ENCODE results near the gene HERC3.

Gene HERC3

GRCh38 chr4:88659890-88660208 is 67.6 kb downstream of the HERC3 start:
- DNase-seq (ENCODE audit: low read depth in 2 of 2), result no peak

DNA sequence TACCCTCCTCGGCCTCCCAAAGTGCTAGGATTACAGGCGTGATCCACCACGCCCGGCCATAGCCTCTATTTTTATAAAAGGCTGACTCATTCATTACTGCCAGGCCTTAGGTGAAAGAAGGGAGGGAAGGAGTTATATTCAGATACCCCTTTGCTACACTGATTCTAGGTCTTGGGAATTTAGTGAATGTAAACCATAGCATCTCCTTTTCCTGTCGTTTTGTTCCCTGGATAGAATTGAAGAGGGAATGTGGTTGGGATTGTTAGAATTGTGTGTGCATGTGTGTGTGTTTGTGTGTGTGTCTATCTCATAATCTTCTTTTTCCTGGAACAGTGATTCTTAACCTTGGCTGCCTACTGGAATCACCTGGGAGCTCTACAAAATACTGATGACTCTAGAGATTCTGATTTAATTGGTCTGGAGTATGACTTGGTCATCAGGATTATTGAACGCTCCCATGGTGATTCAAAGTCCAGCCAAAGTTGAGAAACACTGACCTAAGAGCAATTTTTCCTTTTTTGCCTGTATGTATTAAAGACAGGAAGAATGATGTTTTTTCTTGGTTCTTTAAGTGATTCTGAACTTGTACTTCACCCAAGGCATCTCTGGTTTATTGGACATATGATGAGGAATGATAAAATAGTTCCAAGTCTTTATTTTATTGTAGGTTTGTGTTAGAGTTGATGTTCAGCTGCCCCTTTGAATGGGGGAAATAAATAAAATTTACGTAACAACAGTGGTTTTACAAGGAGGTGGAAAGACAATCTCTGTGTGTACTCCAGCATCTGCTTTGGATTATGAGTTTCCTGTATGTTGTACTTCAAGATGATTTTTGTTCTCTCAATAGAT is 68.4 kb downstream of the HERC3 start:
- DNase-seq (ENCODE audit: low read depth in 2 of 2), result no peak

- DNase-seq (ENCODE audit: low read depth in 2 of 2), result no peak
Measured at GRCh38 chr4:88661739-88662138, 69.5 kb downstream of the HERC3 start.

DNA sequence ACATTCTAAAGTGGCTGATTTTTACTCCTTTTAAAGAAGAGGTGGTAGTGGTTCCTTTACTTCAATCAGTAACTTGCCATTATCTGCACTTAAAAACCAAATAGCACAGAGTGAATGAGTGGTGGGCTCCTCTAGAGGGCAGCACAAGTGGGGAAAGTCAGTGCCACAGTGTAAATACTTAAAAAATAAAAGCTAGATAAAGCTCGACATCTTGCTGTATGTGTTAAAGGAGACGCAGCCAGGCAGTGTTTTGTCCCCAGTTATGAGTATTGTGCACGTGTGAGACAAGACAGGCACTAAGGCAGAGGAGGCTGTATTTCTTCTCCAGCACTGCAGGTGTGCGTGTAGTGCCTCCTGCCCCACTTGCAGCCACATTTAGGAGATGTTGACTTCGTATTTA is 80.7 kb downstream of the HERC3 start:
- no peak for DNase-seq (ENCODE audit: low read depth in 2 of 2)

DNA sequence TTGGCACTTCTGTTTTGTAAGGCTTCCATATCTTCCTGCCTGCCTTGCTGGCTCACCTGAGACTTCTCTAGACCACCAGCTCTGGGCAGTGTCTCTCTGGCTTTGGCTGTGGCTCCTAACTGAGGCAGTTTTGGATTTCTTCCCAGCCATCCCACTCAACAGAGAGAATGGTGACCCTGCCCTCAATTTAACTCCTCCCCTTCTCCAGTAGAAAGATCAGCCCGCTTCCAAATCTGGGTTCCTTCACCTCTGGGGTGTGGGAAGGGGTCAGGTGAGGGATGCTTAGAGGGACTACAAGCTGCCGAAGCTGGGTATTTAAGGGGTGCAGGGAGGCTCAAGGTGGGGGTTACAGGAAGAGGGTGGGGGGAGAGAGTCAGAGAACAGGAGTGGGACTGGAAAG is 81.6 kb downstream of the HERC3 start:
- DNase-seq (ENCODE audit: low read depth in 2 of 2), result no peak

GRCh38 chr4:88674565-88674964 is 82.3 kb downstream of the HERC3 start:
- no peak for DNase-seq (ENCODE audit: low read depth in 2 of 2)

DNA sequence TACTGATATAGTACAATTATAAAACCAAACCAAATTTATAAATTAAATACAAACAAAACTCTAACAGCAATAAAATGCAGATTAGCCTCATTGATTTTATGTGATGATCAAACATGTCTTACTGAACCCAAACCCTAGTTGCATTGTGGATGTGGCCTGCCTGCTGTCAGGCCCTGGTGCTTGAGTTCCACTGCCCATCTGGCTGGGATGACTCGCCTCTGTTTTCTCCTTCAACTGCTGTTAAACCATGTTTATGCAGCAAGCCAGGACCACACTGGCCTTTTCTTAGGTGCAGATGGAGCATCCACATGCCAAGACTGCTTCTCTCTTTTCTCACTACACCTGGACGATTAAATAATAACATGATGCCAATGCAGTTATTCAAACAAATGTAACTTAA is 82.7 kb downstream of the HERC3 start:
- DNase-seq (ENCODE audit: low read depth in 2 of 2), result no peak

GRCh38 chr4:88675543-88675942 is 83.3 kb downstream of the HERC3 start:
- DNase-seq (ENCODE audit: low read depth in 2 of 2), result no peak

DNA sequence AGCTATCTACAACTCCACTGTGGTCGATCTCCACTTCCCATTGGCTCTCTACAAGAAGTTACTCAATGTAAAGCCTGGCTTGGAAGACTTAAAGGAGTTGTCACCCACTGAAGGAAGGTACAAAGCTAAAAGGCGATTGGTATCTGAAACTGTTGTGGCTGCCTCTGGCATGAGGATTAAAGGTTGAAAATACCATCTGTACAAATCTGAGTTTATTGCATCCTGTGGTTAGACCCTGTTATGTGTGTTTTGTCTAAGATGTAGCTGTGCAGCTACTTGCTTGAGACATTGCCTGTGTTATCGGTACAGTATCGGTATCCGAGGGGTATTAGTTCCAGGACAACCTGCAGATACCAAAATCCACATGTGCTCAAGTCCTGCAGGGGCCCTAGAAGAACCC is 88.9 kb downstream of the HERC3 start:
- no peak for DNase-seq (ENCODE audit: low read depth in 2 of 2)

DNA sequence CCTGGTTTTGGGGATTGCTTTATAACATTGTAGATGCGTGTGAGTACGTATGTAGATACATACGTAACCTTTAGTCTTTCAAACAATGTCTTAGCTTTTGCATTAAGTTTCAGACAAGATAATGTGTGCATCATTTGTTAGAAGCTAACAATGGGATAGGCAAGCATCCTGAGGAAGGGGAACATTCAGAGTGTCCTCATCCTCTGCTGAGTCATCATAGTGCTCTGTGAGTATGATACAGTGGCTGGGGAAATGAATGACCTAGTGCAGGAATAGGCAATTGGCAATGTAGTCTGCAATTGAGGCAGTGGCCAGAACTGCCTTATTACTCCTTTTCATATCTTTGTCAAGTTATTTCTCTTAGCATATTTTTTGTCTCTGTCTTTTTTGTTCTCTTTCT is 98.1 kb downstream of the HERC3 start:
- no peak for DNase-seq (ENCODE audit: low read depth in 2 of 2)

GRCh38 chr4:88693792-88694191 is 101.5 kb downstream of the HERC3 start:
- no peak for DNase-seq (ENCODE audit: low read depth in 2 of 2)

- no peak for DNase-seq (ENCODE audit: low read depth in 2 of 2)
Measured at GRCh38 chr4:88696630-88697029, 104.3 kb downstream of the HERC3 start.

- DNase-seq (ENCODE audit: low read depth in 2 of 2), result no peak
Measured at GRCh38 chr4:88697141-88697540, 104.9 kb downstream of the HERC3 start.

GRCh38 chr4:88697588-88698329 is 105.5 kb downstream of the HERC3 start, which contains the start of gene NAP1L5:
Gene NAP1L5 (minus strand): TSS chr4:88697829. CDS start chr4:88697754, 75 bp downstream.
- peak; percentile 1 to 18 for DNase-seq (ENCODE audit: low read depth in 2 of 2)

DNA sequence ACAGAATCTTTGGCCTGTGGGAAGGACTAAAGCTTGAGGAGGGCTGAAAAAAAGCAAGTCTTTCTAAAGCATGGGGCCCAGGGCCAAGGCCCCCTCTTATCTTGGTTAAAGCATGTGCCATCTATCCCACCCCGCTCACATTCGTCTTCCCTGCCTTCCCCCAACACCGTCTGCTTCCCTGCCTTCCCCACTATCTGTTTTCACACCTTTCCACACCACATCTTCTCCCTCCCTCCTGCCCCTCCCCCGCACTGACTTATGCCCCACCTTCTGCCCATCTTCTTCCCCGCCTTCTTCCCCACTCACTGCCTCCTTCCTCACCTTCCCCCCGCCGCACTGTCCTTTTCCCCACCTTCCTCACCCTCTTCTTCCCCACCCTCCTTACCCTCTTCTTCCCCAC is 106.2 kb downstream of the HERC3 start:
- no peak for DNase-seq (ENCODE audit: low read depth in 2 of 2)

DNA sequence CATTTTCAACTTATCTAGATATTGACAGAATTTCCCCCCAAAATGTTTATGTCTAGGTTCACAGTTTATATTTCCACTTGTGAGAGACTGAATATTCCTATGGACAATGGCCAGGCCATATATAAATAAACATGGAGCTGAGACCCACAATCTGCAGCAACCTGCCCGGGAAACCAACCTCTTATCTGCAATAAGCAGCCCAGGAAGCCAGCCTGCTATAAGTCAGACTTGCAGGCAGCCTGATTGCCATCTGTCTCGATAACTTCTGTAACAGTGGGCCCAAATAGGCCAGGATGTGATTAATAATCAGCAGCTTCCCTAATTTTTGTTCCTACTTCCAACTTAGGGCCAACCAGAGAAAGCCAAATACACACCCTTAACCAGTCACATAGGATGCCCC is 110.5 kb downstream of the HERC3 start:
- DNase-seq (ENCODE audit: low read depth in 2 of 2), result no peak

DNA sequence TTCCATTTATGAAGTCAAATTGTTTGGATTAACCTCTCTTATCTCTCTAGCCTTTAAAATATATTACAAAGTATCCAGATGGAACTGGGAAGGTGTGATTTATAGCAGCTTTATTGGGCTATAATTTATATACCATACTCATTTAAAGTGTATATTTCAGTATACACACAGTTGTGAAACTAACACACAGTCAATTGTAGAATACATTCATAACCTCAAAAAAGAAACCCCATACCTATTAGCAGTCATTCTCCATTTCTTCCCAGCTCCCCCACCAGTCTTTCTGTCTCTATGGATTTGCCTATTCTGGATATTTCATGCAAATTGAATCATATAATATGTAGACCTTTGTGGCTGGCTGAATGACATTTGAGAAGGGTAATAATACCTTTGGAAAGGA is 112.9 kb downstream of the HERC3 start:
- no peak for DNase-seq (ENCODE audit: low read depth in 2 of 2)

DNA sequence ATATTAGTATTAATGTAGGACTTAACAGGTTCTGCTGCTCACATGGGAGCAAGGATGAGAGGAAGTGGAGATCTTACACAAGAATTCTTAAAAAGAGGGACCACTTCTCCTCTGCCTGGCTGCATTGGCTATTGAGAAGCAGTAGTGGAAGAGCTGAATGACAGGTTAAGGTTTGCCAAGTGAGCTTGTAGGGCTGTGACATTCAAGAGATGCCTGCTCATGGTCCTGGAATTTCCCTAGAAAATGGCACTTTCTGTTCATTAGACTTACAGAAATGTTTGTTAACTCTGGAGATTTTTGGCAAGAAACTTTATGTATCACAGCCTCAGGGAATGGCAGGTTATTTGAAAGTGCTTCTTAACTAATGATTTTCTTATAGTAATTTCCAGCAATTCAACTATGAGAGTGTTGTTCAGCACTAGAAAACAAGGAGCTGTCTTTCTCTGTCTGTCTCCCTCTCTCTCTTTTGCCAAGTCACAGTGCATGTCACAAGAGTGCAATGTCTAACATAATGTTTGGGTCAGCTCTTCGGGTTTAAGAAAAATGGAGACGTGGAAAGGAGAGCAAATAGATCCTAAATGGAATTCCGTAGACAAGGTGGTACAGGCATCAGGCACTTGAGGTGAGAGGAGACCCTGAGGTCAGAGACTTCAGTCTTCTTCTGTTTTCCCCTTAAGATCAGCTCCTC is 113.7 kb downstream of the HERC3 start:
- DNase-seq (ENCODE audit: low read depth in 2 of 2), result no peak

DNA sequence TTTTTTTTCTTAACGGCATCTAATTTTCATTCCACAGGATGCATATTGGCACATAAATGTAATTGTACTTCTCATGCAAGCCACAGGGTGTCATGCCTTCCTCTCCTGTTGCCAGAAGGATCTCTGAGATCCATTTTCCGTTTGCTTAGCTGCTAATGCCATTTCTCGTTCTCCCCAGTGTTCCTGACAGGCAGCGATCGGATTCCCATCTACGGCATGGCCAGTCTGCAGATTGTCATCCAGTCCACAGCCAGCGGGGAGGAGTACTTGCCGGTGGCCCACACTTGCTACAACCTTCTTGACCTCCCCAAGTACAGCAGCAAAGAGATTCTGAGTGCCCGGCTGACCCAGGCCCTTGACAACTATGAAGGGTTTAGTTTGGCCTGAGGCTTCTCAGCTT is 114.3 kb downstream of the HERC3 start:
- DNase-seq (ENCODE audit: low read depth in 2 of 2), result no peak

DNA sequence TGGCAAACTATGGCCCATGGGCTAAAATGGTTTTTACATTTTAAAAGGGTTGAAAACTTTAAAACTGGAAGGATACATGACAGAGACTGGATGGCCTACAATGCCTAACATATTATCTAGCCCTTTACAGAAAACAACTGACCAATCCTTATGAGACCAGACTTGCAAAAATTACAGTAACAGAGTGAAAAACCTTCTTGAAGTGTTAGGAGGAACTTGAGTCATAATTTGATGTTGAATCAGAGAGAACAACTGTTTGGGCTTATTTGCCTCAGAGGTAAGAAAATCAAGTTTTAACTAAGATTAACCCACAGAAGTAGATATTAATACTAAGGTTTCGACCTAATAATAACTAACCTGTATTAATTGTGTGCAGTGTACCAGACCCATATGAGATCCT is 117.7 kb downstream of the HERC3 start:
- DNase-seq (ENCODE audit: low read depth in 2 of 2), result no peak

GRCh38 chr4:88713782-88714181 is 121.5 kb downstream of the HERC3 start:
- no peak for DNase-seq (ENCODE audit: low read depth in 2 of 2)

- DNase-seq (ENCODE audit: low read depth in 2 of 2), result no peak
Measured at GRCh38 chr4:88718098-88718497, 125.8 kb downstream of the HERC3 start.

- DNase-seq (ENCODE audit: low read depth in 2 of 2), result no peak
Measured at GRCh38 chr4:88719381-88719780, 127.1 kb downstream of the HERC3 start.
